ENCODE results near the gene TBC1D22A.
"Not testable (repeated sequence)": the region's sequence is repeated elsewhere in the genome, so short reads cannot be mapped to it uniquely, and the experiment has no call there.

TBC1D22A gene

DNA sequence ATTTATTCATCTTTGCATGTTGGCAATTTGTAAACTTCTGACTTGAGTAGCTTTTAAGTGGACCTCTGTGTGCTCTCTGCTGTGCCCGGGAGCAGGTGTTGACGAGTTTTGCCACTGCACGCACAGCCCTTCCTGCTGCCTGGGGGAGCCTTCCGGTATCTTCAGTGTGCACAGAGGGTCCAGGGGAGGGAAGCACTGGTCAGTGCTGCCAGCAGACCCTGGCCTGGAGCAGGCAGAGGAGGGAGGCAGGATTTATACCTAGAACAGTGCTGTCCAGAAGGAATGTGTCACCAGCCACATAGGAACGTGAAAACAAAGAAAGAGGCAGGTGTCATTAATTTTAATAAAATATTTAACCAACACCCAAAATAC, 403.6 kb downstream of the TBC1D22A start:
- no peak for DNase-seq

GRCh38 chr22:47166446-47167016, 404.1 kb downstream of the TBC1D22A start:
- DNase-seq, result peak; percentile 31

DNA sequence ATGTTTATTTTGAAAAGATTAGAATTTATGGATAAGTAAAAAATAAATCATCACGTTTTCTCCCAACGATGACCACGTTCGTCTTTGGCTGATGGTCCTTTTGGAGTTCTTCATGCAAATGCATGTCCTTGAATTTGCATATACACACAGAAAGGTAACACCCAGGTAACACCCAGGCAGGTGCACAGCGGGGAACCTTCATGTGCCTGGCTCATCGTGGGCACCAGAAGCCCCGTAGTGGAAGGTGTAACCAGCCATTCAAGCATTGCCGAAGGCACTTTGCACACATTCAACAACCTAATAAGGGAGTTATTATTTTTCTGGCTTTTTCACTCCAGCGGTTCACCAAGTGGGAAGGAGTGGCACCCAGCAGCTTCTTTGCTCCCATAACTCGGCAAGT, 404.6 kb downstream of the TBC1D22A start:
- peak; percentile 31 for DNase-seq

DNA sequence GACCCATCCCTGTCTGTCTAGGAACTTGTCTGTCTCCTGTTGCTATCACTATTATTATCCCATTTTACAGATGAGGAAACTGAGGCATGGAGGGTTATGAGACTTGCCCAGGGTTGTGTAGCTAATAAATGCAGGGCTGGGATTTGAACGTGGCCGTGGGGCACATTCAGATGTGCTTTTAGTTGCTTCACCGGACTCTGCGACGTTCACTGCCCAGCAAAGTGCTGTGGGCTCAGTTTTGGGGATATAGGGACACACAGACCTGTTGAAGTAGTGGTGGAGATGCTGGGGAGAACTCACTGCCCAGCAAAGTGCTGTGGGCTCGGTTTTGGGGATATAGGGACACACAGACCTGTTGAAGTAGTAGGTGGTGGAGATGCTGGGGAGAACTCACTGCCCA, 405.5 kb downstream of the TBC1D22A start:
- not testable (repeated sequence) for DNase-seq

DNA sequence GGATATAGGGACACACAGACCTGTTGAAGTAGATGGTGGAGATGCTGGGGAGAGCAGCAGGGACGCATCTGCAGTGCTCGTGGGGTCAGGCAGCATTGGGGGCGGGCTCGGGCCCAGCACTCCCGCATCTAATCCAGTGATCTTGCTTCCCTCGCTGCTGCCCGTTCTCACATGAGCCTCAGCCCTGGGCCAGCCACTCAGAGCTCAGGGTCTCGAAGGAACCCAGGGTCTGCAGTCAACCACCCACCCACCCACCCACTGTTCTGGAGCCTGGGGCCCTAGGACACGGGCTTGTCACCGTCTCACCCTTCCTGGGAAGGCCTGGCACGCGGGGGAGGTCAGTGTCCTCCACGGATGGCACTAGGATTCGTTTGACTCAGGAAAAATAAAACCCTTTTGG, 406.0 kb downstream of the TBC1D22A start:
- no peak for DNase-seq

GRCh38 chr22:47168900-47169800, 406.7 kb downstream of the TBC1D22A start:
- no peak for DNase-seq

GRCh38 chr22:47169801-47170140, 407.3 kb downstream of the TBC1D22A start:
- DNase-seq, result no peak

GRCh38 chr22:47170511-47171440, 408.3 kb downstream of the TBC1D22A start:
- DNase-seq, result not testable (repeated sequence)

- no peak for DNase-seq
These were observed 409.2 kb downstream of the TBC1D22A start for GRCh38 chr22:47171441-47172221.

- DNase-seq, result no peak
These were observed 410.5 kb downstream of the TBC1D22A start for GRCh38 chr22:47172771-47173534.

GRCh38 chr22:47173535-47174021, 411.1 kb downstream of the TBC1D22A start:
- DNase-seq, result no peak

DNA sequence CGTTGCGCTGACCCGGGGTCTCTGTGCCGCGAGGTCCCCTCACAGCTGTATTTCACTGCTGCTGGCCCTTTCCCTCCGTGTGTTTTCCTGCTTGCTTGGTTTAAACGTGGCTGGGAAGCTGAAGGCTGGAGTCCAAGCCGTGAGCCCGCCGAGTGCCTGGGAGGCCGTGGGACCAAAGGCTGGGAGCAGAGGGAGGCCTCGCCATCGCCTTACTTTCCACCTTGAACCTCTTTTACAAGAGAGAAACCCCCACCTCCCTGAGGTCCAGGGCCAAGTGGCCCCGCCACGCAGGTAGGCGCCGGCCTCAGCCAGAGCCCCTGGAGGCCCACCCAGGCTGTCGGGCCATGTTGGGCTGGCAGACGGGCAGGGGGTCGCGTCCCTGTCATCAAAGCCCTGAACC, 411.6 kb downstream of the TBC1D22A start:
- no peak for DNase-seq

- DNase-seq, result no peak
These were observed 412.2 kb downstream of the TBC1D22A start for GRCh38 chr22:47174671-47175112.

- DNase-seq, result no peak
These were observed 412.9 kb downstream of the TBC1D22A start for GRCh38 chr22:47175151-47176025.

DNA sequence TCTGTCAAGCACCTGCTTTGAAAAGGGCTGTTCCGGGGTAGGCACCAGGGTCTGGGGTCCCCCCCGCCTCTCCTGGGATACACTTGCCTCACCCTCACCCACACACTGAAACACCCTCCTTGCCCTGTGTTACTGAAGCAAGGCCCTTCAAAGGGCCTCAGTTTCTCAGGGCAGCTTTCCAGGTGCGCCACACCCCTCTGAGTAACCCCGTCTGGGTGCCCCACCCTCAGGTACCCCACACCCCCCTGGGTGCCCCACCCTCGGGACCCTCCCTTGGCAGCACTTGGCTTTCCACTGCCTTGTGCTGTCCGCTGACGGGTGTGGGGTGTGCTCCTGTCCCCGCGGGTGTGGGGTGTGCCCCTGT, 413.6 kb downstream of the TBC1D22A start:
- no peak for DNase-seq

DNA sequence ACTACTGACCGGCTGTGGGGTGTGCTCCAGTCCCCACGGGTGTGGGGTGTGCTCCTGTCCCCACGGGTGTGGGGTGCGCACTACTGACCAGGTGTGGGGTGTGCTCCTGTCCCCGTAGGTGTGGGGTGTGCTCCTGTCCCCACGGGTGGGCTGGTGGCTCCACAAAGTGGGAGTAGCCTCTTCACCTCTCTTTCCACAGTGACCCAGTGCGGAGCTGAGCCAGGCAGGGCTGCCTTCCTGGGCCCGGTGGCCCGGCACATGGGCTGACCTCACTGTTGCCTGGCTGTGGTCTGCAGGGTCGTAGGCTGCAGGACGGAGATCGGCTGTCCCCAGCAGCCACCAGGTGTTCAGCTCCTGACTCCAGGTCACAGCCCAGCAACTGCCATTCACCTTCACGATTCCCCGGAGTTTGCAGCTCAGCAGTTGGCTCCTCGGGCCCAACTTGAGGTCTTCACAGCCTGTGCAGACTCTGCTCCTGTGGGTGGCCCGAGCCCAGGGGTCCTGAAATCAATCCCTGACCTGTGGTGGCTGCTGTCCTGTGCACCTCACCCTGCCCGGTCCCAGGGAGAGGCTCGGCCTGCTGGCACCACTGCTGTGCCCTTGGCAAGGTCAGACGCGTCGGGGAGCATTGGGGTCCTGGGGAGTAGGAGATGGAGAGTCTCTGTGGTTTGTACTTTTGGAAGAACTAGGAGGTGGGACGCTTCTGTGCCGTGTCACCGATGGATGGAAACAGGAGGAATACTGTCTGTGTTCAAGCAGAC, 414.3 kb downstream of the TBC1D22A start:
- no peak for DNase-seq

DNA sequence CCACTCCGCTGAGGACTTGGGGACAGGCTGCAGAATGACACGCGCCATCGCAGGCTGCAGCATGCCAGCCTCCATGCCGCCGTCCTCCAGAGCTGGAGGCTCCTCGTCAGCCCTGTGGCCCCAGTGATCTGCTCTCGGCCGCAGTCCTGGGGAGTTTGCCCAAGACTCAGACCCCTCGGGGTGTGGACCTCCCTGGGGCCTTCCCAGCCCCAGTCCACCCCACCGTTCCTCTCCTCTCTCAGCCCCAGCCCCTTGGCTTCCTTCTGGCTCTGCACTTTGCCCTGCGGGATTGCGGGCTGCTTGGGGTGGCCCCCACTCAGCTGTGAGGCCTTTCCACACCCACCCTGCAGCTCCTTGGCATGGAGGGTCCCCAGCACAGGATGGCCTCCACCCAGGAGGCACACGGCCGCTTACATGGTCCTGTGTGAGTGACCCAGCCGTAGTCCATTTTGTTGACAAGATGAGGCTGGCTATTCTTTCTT, 414.9 kb downstream of the TBC1D22A start:
- DNase-seq, result no peak

DNA sequence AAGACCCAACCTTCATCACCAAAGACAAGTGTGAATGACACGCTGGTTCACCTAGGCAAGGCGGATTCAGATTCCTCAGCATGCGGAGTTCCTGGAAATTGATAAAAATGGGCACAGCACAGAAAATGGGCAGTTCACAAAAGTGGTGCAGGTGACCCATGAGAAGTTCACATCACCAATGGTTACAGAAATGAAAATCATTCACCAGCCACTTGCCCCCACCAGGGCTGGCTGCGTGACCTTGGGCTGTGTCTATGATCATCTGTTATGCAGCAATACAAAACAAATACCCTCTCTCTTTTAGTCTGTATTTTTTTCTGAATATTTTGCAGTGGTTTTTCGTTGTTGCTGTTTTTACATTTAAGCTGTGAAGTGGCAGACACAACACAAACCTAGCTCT, 415.9 kb downstream of the TBC1D22A start:
- no peak for DNase-seq

DNA sequence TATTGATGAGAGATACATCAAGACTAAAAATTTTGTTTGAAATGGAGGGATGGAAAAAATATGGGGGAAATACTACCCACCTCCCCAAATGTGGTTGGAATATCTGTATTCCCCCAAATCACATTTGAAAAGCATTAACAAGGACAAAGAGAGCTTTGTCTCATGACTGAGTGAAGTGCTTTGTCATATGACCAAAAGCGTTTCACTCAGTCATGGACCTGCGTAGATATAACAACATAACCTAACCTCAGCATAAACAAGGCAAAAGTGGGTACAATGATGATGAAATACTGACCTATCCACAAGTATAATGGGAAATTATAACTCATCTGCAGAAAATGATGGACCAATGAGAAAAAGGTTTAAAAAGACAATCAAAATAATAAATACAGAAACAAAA, 418.3 kb downstream of the TBC1D22A start:
- DNase-seq, result no peak

All from NCI-H1105 (cell line).